Subcutaneous abdominal adipose tissue (tissue), 5 donors: ENCODE results near the gene SLC38A3.
"Not testable (repeated sequence)": the region's sequence is repeated elsewhere in the genome, so short reads cannot be mapped to it uniquely, and the experiment has no call there.

Source experiments
- H3K27ac ChIP-seq: one replicate; pipeline ENCODE4 v1.7.0; 2013; ENCODE audit warnings: low read depth, mild to moderate bottlenecking, inconsistent platforms, low read length, moderate library complexity
- H3K27me3 ChIP-seq, 5 donors: one replicate each; pipeline ENCODE4 v1.7.0; 2013; ENCODE audit warnings: low read length in 5 of 5, inconsistent platforms in 1 of 5; ENCODE audit not compliant: control insufficient read depth in 5 of 5, insufficient read depth in 4 of 5
- H3K36me3 ChIP-seq, 5 donors: one replicate each; pipeline ENCODE4 v1.7.0; 2013; ENCODE audit warnings: low read length in 5 of 5; ENCODE audit not compliant: control insufficient read depth in 5 of 5, insufficient read depth in 5 of 5
- H3K4me1 ChIP-seq, 5 donors: one replicate each; pipeline ENCODE4 v1.7.0; 2013; ENCODE audit warnings: low read length in 5 of 5, mild to moderate bottlenecking in 3 of 5, moderate library complexity in 1 of 5; ENCODE audit not compliant: control insufficient read depth in 5 of 5, insufficient read depth in 5 of 5
- H3K4me3 ChIP-seq, 5 donors: one replicate each; pipeline ENCODE4 v1.7.0; 2013; ENCODE audit warnings: low read length in 5 of 5, low read depth in 1 of 5
- H3K9ac ChIP-seq, 5 donors: one replicate each; pipeline ENCODE4 v1.7.0; 2013; ENCODE audit warnings: low read length in 5 of 5, mild to moderate bottlenecking in 4 of 5, moderate library complexity in 3 of 5
- H3K9me3 ChIP-seq, 5 donors: one replicate each; pipeline ENCODE4 v1.7.0; 2013; ENCODE audit warnings: low read length in 5 of 5; ENCODE audit not compliant: control insufficient read depth in 5 of 5
- donor health status: healthy.
- donor health status: healthy.
- donor health status: healthy.
- donor health status: healthy.
- donor health status: healthy.

Gene SLC38A3

GRCh38 chr3:50208677-50209344 lies 3.7 kb downstream of the SLC38A3 start:
- peaks cover 10 to 27% (median 20%) of the 10 kb centered on the region in 5 donors for H3K27me3 ChIP-seq
- H3K9me3 ChIP-seq, result no peaks in the 10 kb centered on the region
- H3K9ac ChIP-seq, result peak overlapping the region in 1 of 5 donors; percentile 6
- H3K36me3 ChIP-seq, result no peaks in the 10 kb centered on the region
- no peak overlapping the region for H3K4me3 ChIP-seq
- H3K4me1 ChIP-seq, result peaks cover 4 to 35% (median 26%) of the 10 kb centered on the region in 5 donors
- no peak overlapping the region for H3K27ac ChIP-seq

- Histone ChIP-seq H3K27ac (no peak overlapping the region), H3K36me3 (no peaks in the 10 kb centered on the region), H3K4me1 (peaks cover 4 to 32% (median 23%) of the 10 kb centered on the region in 5 donors), H3K9ac (no peak overlapping the region), H3K9me3 (no peaks in the 10 kb centered on the region), H3K4me3 (no peak overlapping the region), H3K27me3 (peaks cover 3 to 16% (median 10%) of the 10 kb centered on the region in 5 donors)
Observed at GRCh38 chr3:50210176-50210509, 5.1 kb downstream of the SLC38A3 start.

- peaks cover 4 to 26% (median 17%) of the 10 kb centered on the region in 5 donors for H3K4me1 ChIP-seq
- no peak overlapping the region for H3K27ac ChIP-seq
- H3K9ac ChIP-seq, result no peak overlapping the region
- no peak overlapping the region for H3K4me3 ChIP-seq
- H3K27me3 ChIP-seq, result peaks cover 0 to 10% (median 7%) of the 10 kb centered on the region in 5 donors
- H3K36me3 ChIP-seq, result no peaks in the 10 kb centered on the region
- H3K9me3 ChIP-seq, result no peaks in the 10 kb centered on the region
Observed at GRCh38 chr3:50210510-50211367, 5.7 kb downstream of the SLC38A3 start.

- H3K27ac ChIP-seq, H3K9me3 ChIP-seq, H3K9ac ChIP-seq, H3K27me3 ChIP-seq, H3K36me3 ChIP-seq, H3K4me3 ChIP-seq: not testable (repeated sequence)
- peaks cover under 1 to 22% (median 14%) of the 10 kb centered on the region in 5 donors for H3K4me1 ChIP-seq
Observed at GRCh38 chr3:50211368-50211717, 6.3 kb downstream of the SLC38A3 start.

GRCh38 chr3:50211930-50212329 lies 6.9 kb downstream of the SLC38A3 start:
- Histone ChIP-seq H3K27ac (no peak overlapping the region), H3K27me3 (peaks cover 0 to 2% (median under 1%) of the 10 kb centered on the region in 5 donors), H3K9me3 (no peaks in the 10 kb centered on the region), H3K4me1 (peaks cover 0 to 22% (median 14%) of the 10 kb centered on the region in 5 donors), H3K9ac (no peak overlapping the region), H3K36me3 (no peaks in the 10 kb centered on the region), H3K4me3 (no peak overlapping the region)

- H3K4me1 ChIP-seq, result peaks cover 0 to 22% (median 14%) of the 10 kb centered on the region in 5 donors
- H3K27ac ChIP-seq, result no peak overlapping the region
- no peak overlapping the region for H3K4me3 ChIP-seq
- peaks cover 0 to 2% (median 0%) of the 10 kb centered on the region in 5 donors for H3K27me3 ChIP-seq
- no peak overlapping the region for H3K9ac ChIP-seq
- no peaks in the 10 kb centered on the region for H3K9me3 ChIP-seq
- no peaks in the 10 kb centered on the region for H3K36me3 ChIP-seq
Observed at GRCh38 chr3:50212502-50212901, 7.4 kb downstream of the SLC38A3 start.

GRCh38 chr3:50212971-50213370 lies 7.9 kb downstream of the SLC38A3 start:
- H3K36me3 ChIP-seq, result no peaks in the 10 kb centered on the region
- no peaks in the 10 kb centered on the region for H3K9me3 ChIP-seq
- peaks cover 0 to 22% (median 14%) of the 10 kb centered on the region in 5 donors for H3K4me1 ChIP-seq
- peaks cover 0 to 2% (median 0%) of the 10 kb centered on the region in 5 donors for H3K27me3 ChIP-seq
- H3K9ac ChIP-seq, result no peak overlapping the region
- no peak overlapping the region for H3K4me3 ChIP-seq
- no peak overlapping the region for H3K27ac ChIP-seq

- Histone ChIP-seq H3K9ac (no peak overlapping the region), H3K36me3 (no peaks in the 10 kb centered on the region), H3K4me3 (no peak overlapping the region), H3K9me3 (no peaks in the 10 kb centered on the region), H3K4me1 (peaks cover 0 to 22% (median 14%) of the 10 kb centered on the region in 5 donors), H3K27me3 (peaks cover 0 to 2% (median 0%) of the 10 kb centered on the region in 5 donors), H3K27ac (no peak overlapping the region)
Observed at GRCh38 chr3:50213373-50213772, 8.3 kb downstream of the SLC38A3 start.

- Histone ChIP-seq H3K27ac (no peak overlapping the region), H3K9ac (no peak overlapping the region), H3K36me3 (no peaks in the 10 kb centered on the region), H3K9me3 (no peaks in the 10 kb centered on the region), H3K27me3 (peaks cover 0 to 2% (median 0%) of the 10 kb centered on the region in 5 donors), H3K4me1 (peaks cover 0 to 18% (median 9%) of the 10 kb centered on the region in 5 donors), H3K4me3 (no peak overlapping the region)
Observed at GRCh38 chr3:50214824-50215223, 9.8 kb downstream of the SLC38A3 start.

- peaks cover 0 to 18% (median 9%) of the 10 kb centered on the region in 5 donors for H3K4me1 ChIP-seq
- H3K9me3 ChIP-seq, result no peaks in the 10 kb centered on the region
- no peak overlapping the region for H3K27ac ChIP-seq
- no peak overlapping the region for H3K4me3 ChIP-seq
- H3K36me3 ChIP-seq, result no peaks in the 10 kb centered on the region
- H3K27me3 ChIP-seq, result peaks cover 0 to 2% (median 0%) of the 10 kb centered on the region in 5 donors
- no peak overlapping the region for H3K9ac ChIP-seq
Observed at GRCh38 chr3:50215529-50215928, 10.5 kb downstream of the SLC38A3 start.
